ENCODE results near the gene CNNM1.

DNA sequence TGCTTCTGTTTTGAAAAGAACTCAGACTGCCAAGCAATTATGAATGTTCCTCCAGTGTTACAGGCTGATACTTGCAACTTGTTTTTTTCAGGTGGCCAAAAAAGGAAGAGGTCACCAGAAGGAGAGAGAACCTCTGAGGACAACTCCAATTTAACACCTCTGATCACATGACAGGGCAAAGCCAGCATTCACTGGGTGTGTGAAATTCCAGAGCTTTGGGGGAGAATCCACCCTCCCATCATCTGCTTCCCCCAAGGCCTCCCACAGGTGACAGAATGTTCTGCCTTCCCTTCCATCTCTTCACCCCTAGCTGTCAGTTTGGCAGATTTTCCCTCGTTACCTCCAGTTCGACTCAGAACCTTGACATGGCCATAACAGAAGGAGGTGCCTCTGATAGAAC is 62.2 kb downstream of the CNNM1 start:
- TF ChIP-seq CTCF (IDR thresholded peaks at IDR 0.05; ENCODE audit: poor library complexity) (no peak), EZH2 (IDR thresholded peaks at IDR 0.05; ENCODE audit: borderline replicate concordance) (no peak)
